HUDEP-2 (cell line): Measurements from ENCODE around the gene ANKRD31.
"Not testable (repeated sequence)": the region's sequence is repeated elsewhere in the genome, so short reads cannot be mapped to it uniquely, and the experiment has no call there.

ENCODE experiments used
- DNase-seq, 76 experiments: peaks; one replicate each; lab custom pipeline; 2025; ENCODE audit not compliant: unreplicated experiment in 76 of 76; lab: John Stamatoyannopoulos, UW

The ANKRD31 gene

GRCh38 chr5:75226916-75227315 is 9.8 kb downstream of the ANKRD31 start:
- no peak for DNase-seq

GRCh38 chr5:75225506-75225905 is 11.2 kb downstream of the ANKRD31 start:
- no peak for DNase-seq

GRCh38 chr5:75220787-75221186 is 15.9 kb downstream of the ANKRD31 start:
- DNase-seq: not testable (repeated sequence)

GRCh38 chr5:75214928-75215327 is 21.8 kb downstream of the ANKRD31 start:
- DNase-seq: no peak

- no peak for DNase-seq
Measured at GRCh38 chr5:75214409-75214808, 22.3 kb downstream of the ANKRD31 start.

GRCh38 chr5:75203604-75204003 is 33.1 kb downstream of the ANKRD31 start:
- no peak for DNase-seq

GRCh38 chr5:75202935-75203334 is 33.7 kb downstream of the ANKRD31 start:
- DNase-seq: no peak

GRCh38 chr5:75200776-75201175 is 35.9 kb downstream of the ANKRD31 start:
- no peak for DNase-seq

GRCh38 chr5:75199946-75200345 is 36.7 kb downstream of the ANKRD31 start:
- DNase-seq: no peak

- no peak for DNase-seq
Measured at GRCh38 chr5:75199071-75199470, 37.6 kb downstream of the ANKRD31 start.

- no peak for DNase-seq
Measured at GRCh38 chr5:75197745-75198144, 38.9 kb downstream of the ANKRD31 start.

- DNase-seq: no peak
Measured at GRCh38 chr5:75192804-75193203, 43.9 kb downstream of the ANKRD31 start.

- no peak for DNase-seq
Measured at GRCh38 chr5:75192264-75192663, 44.4 kb downstream of the ANKRD31 start.

- no peak for DNase-seq
Measured at GRCh38 chr5:75190227-75190626, 46.5 kb downstream of the ANKRD31 start.

- DNase-seq: no peak
Measured at GRCh38 chr5:75189353-75189752, 47.3 kb downstream of the ANKRD31 start.

- DNase-seq: no peak
Measured at GRCh38 chr5:75185763-75186162, 50.9 kb downstream of the ANKRD31 start.

GRCh38 chr5:75176009-75176408 is 60.7 kb downstream of the ANKRD31 start:
- DNase-seq: not testable (repeated sequence)

GRCh38 chr5:75174872-75175271 is 61.8 kb downstream of the ANKRD31 start:
- DNase-seq: not testable (repeated sequence)

- no peak for DNase-seq
Measured at GRCh38 chr5:75169516-75169915, 67.2 kb downstream of the ANKRD31 start.

- DNase-seq: no peak
Measured at GRCh38 chr5:75168026-75168735, 68.5 kb downstream of the ANKRD31 start.

GRCh38 chr5:75167345-75167744 is 69.3 kb downstream of the ANKRD31 start:
- peak in 2 of 76 experiments; percentile 0 for DNase-seq

- not testable (repeated sequence) for DNase-seq
Measured at GRCh38 chr5:75161508-75161907, 75.2 kb downstream of the ANKRD31 start.

GRCh38 chr5:75156585-75156984 is 80.1 kb downstream of the ANKRD31 start:
- peak in 3 of 76 experiments; percentile 2 to 5 (median 4) for DNase-seq
